Neuronal stem cell (in vitro differentiated cells): ENCODE data around the gene CUBN.
A peak's percentile ranks its signal among the peaks of the same experiment; 100 is the strongest.

Source experiments
- DNase-seq: peaks from one replicate; pipeline ENCODE4 v3.0.0-alpha.2; 2013; ENCODE audit warnings: low spot score
- H2AFZ ChIP-seq: one replicate; pipeline ENCODE4 v1.6.1; 2013; ENCODE audit warnings: mild to moderate bottlenecking, low read length, inconsistent platforms
- H2AK5ac ChIP-seq: 2 replicates; pipeline ENCODE4 v1.6.1; 2013; ENCODE audit warnings: low read depth, mild to moderate bottlenecking, inconsistent platforms, low read length, moderate library complexity, mixed read lengths
- H2BK120ac ChIP-seq: 2 replicates; pipeline ENCODE4 v1.6.1; 2013; ENCODE audit warnings: low read depth, mild to moderate bottlenecking, inconsistent platforms, low read length, moderate library complexity, mixed read lengths
- H2BK12ac ChIP-seq: one replicate; pipeline ENCODE4 v1.6.1; 2013; ENCODE audit warnings: low read length, inconsistent platforms
- H2BK15ac ChIP-seq: 2 replicates; pipeline ENCODE4 v1.6.1; 2013; ENCODE audit warnings: mild to moderate bottlenecking, low read length, inconsistent platforms, mixed read lengths
- H2BK5ac ChIP-seq: one replicate; pipeline ENCODE4 v1.6.1; 2013; ENCODE audit warnings: inconsistent platforms, mild to moderate bottlenecking, low read length, moderate library complexity
- H3K14ac ChIP-seq: one replicate; pipeline ENCODE4 v1.6.1; 2013; ENCODE audit warnings: low read length, inconsistent platforms
- H3K18ac ChIP-seq: 2 replicates; pipeline ENCODE4 v1.6.1; 2013; ENCODE audit warnings: low read length, inconsistent platforms
- H3K23ac ChIP-seq: 2 replicates; pipeline ENCODE4 v1.6.1; 2013; ENCODE audit warnings: low read depth, mild to moderate bottlenecking, mixed read lengths, low read length, inconsistent platforms; ENCODE audit not compliant: poor library complexity
- H3K27ac ChIP-seq: replicated peaks from 3 replicates; pipeline ENCODE4 v1.5.1; 2013; ENCODE audit warnings: low read length, inconsistent platforms
- H3K27me3 ChIP-seq, 3 experiments: 2 replicates each; pipeline ENCODE4 v1.6.1; 2013; ENCODE audit warnings: low read length in 3 of 3, mild to moderate bottlenecking in 2 of 3, inconsistent platforms in 1 of 3, low read depth in 1 of 3, mixed read lengths in 1 of 3, moderate library complexity in 1 of 3; ENCODE audit not compliant: control insufficient read depth in 3 of 3, insufficient read depth in 3 of 3
- H3K36me3 ChIP-seq, 2 donors: replicated peaks in 1 of 2; 2 replicates each; pipeline ENCODE4 v1.6.1; 2013; ENCODE audit warnings: low read length in 2 of 2; ENCODE audit not compliant: control insufficient read depth in 2 of 2, insufficient read depth in 2 of 2
- H3K4ac ChIP-seq: 2 replicates; pipeline ENCODE4 v1.6.1; 2013; ENCODE audit warnings: inconsistent platforms, mild to moderate bottlenecking, low read length, moderate library complexity
- H3K4me1 ChIP-seq, 2 donors: 1 replicate in 1 of 2; 2 replicates in 1 of 2; pipeline ENCODE4 v1.6.1; 2013; ENCODE audit warnings: low read length in 2 of 2, low read depth in 1 of 2; ENCODE audit not compliant: control insufficient read depth in 2 of 2, insufficient read depth in 1 of 2
- H3K4me2 ChIP-seq: one replicate; pipeline ENCODE4 v1.6.1; 2013; ENCODE audit warnings: mild to moderate bottlenecking, low read length, inconsistent platforms; ENCODE audit not compliant: insufficient read depth, poor library complexity, severe bottlenecking
- H3K4me3 ChIP-seq, 2 donors: 2 replicates each; pipeline ENCODE4 v1.5.1; 2013; ENCODE audit warnings: low read length in 2 of 2, mild to moderate bottlenecking in 2 of 2, inconsistent platforms in 1 of 2, moderate library complexity in 1 of 2
- H3K79me1 ChIP-seq: one replicate; pipeline ENCODE4 v1.6.1; 2013; ENCODE audit warnings: low read depth, mild to moderate bottlenecking, inconsistent platforms, low read length, moderate library complexity
- H3K9ac ChIP-seq: one replicate; pipeline ENCODE4 v1.6.1; 2013; ENCODE audit warnings: mild to moderate bottlenecking, low read depth, low read length, inconsistent platforms; ENCODE audit not compliant: poor library complexity
- H3K9me3 ChIP-seq, 2 donors: replicated peaks in 1 of 2; 2 replicates each; pipeline versions ENCODE3 to v1.6.1; 2013; ENCODE audit warnings: low read length in 2 of 2, mild to moderate bottlenecking in 2 of 2, inconsistent platforms in 1 of 2, low read depth in 1 of 2, mixed read lengths in 1 of 2, moderate library complexity in 1 of 2; ENCODE audit not compliant: control insufficient read depth in 2 of 2, insufficient read depth in 1 of 2
- H4K8ac ChIP-seq: one replicate; pipeline ENCODE4 v1.6.1; 2013; ENCODE audit warnings: low read depth, mild to moderate bottlenecking, inconsistent platforms, low read length, moderate library complexity
- H4K91ac ChIP-seq: one replicate; pipeline ENCODE4 v1.6.1; 2013; ENCODE audit warnings: low read length, low read depth, mild to moderate bottlenecking, inconsistent platforms; ENCODE audit not compliant: poor library complexity
- WGBS, 2 donors: extraction: QIAGEN DNeasy Blood & Tissue Kit; methylation state at CpG; one replicate each; pipeline ENCODE4 v1.1.7; 2013; ENCODE audit warnings: missing lambda C conversion rate in 2 of 2, mixed read lengths in 1 of 2; ENCODE audit not compliant: insufficient read length in 2 of 2, insufficient replicate concordance in 1 of 2; ENCODE audit errors: extremely low coverage in 2 of 2; 5-methylcytosine and 5-hydroxymethylcytosine counted together

CUBN gene

GRCh38 chr10:17169803-17170202, 40.2 kb upstream of the CUBN start:
- Histone ChIP-seq H2AK5ac (no peak overlapping the region), H2BK5ac (no peak overlapping the region), H3K79me1 (no peaks in the 10 kb centered on the region), H4K91ac (no peak overlapping the region), H3K27me3 (no peaks in the 10 kb centered on the region), H2AFZ (no peak overlapping the region), H2BK12ac (no peak overlapping the region), H3K9ac (no peak overlapping the region), H3K4me2 (no peak overlapping the region), H3K23ac (no peak overlapping the region), H3K4me3 (no peak overlapping the region), H2BK15ac (no peak overlapping the region), H3K4me1 (peaks cover 0 to 4% of the 10 kb centered on the region in 2 donors), H3K14ac (no peak overlapping the region), H4K8ac (no peak overlapping the region), H2BK120ac (no peak overlapping the region), H3K36me3 (peaks cover 0 to 14% of the 10 kb centered on the region in 2 donors), H3K18ac (no peak overlapping the region), H3K9me3 (no peaks in the 10 kb centered on the region), H3K27ac (no peak overlapping the region), H3K4ac (no peak overlapping the region)
- WGBS, 2 donors, result no CpG with 5 or more reads among the region's 4 CpGs
- no peak for DNase-seq

DNA sequence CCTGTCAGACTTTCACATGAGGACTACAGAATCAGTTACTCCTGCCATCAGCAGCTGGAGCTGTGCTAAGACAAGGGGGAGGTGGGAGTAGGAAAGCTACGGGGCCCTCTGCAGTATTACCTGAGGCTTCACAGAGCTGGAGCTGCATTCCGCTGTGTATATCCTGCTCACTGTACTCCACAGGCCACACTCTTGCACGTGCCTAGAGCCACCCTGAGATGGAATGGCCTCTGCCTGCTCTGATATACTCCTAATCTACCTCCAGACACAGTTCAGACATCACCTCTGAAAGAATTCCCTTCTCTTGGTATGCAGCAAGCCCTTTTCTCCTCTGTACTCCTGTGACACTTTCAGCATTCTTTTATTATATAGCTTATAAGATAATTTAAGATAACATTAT, 37.1 kb upstream of the CUBN start:
- Histone ChIP-seq H3K23ac (no peak overlapping the region), H3K4me3 (no peak overlapping the region), H4K8ac (peak overlapping the region; percentile 52), H3K9ac (no peak overlapping the region), H2AFZ (no peak overlapping the region), H4K91ac (no peak overlapping the region), H3K9me3 (no peaks in the 10 kb centered on the region), H3K27ac (no peak overlapping the region), H3K4ac (no peak overlapping the region), H3K4me2 (no peak overlapping the region), H2BK5ac (no peak overlapping the region), H2BK15ac (no peak overlapping the region), H2BK12ac (no peak overlapping the region), H2BK120ac (no peak overlapping the region), H3K36me3 (peaks cover 0 to 9% of the 10 kb centered on the region in 2 donors), H3K4me1 (peaks cover 0 to 4% of the 10 kb centered on the region in 2 donors), H3K18ac (no peak overlapping the region), H3K14ac (no peak overlapping the region), H3K27me3 (no peaks in the 10 kb centered on the region), H3K79me1 (no peaks in the 10 kb centered on the region), H2AK5ac (no peak overlapping the region)
- no peak for DNase-seq
- no CpG with 5 or more reads among the region's 3 CpGs for WGBS, 2 donors

DNA sequence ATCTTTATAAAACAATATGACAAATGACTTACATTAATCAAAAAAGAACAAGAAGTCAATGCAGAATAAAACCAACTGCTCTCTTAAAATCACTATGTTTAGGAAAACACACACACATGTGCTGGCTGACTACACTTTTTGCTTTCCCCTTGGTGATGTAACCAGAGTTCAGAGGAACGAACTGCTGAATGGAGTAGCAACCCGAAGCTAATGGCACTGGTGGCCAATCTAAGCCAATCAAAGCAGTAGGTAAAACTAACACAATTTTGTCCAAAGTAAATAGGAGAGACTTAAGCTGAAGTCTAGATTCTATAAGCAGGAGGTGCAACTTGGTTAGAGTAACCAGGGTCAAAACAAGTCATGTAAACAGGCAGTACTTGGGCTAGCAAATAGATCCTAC, 33.2 kb upstream of the CUBN start:
- DNase-seq, result no peak
- H3K23ac ChIP-seq, result no peak overlapping the region
- no CpG with 5 or more reads among the region's 2 CpGs for WGBS, 2 donors
- H3K4me2 ChIP-seq, result no peak overlapping the region
- H4K8ac ChIP-seq, result no peak overlapping the region
- no peak overlapping the region for H3K4ac ChIP-seq
- H2BK15ac ChIP-seq, result no peak overlapping the region
- H3K27me3 ChIP-seq, result no peaks in the 10 kb centered on the region
- no peaks in the 10 kb centered on the region for H3K4me1 ChIP-seq
- H2BK5ac ChIP-seq, result no peak overlapping the region
- H2BK120ac ChIP-seq, result no peak overlapping the region
- no peak overlapping the region for H3K4me3 ChIP-seq
- H3K14ac ChIP-seq, result no peak overlapping the region
- no peak overlapping the region for H2AFZ ChIP-seq
- peaks cover 0 to under 1% of the 10 kb centered on the region in 2 donors for H3K36me3 ChIP-seq
- no peak overlapping the region for H3K27ac ChIP-seq
- H2BK12ac ChIP-seq, result no peak overlapping the region
- no peak overlapping the region for H3K18ac ChIP-seq
- H3K79me1 ChIP-seq, result no peaks in the 10 kb centered on the region
- H3K9ac ChIP-seq, result no peak overlapping the region
- no peaks in the 10 kb centered on the region for H3K9me3 ChIP-seq
- no peak overlapping the region for H2AK5ac ChIP-seq
- no peak overlapping the region for H4K91ac ChIP-seq

DNA sequence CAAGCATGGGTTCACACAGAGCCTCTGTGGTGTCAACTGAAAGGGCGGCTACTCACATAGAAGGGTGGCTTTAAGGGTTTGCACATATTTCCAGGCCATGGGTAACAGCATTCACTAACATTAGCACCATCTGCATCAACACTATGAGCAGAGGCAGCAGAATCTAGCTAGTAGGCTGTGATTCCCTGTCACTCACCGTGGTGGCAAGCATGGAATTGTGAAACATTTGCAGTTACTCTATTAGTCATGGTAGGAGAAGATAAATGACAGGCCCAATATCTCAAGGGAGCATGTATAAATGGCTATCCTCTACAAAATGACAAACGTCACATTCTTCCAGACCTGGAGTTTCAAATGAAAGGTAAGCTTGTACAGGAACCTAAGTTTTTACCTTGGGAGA, 32.2 kb upstream of the CUBN start:
- no peak overlapping the region for H2BK15ac ChIP-seq
- H4K91ac ChIP-seq, result no peak overlapping the region
- H2BK120ac ChIP-seq, result no peak overlapping the region
- H3K27ac ChIP-seq, result no peak overlapping the region
- H2AFZ ChIP-seq, result no peak overlapping the region
- no peak overlapping the region for H3K9ac ChIP-seq
- H3K79me1 ChIP-seq, result no peaks in the 10 kb centered on the region
- no peak overlapping the region for H2BK12ac ChIP-seq
- H3K27me3 ChIP-seq, result no peaks in the 10 kb centered on the region
- no peak overlapping the region for H3K4ac ChIP-seq
- WGBS, 2 donors, result no CpG with 5 or more reads among the region's 3 CpGs
- DNase-seq, result no peak
- no peak overlapping the region for H3K4me3 ChIP-seq
- peaks cover 0 to 4% of the 10 kb centered on the region in 2 donors for H3K36me3 ChIP-seq
- no peaks in the 10 kb centered on the region for H3K9me3 ChIP-seq
- H3K4me1 ChIP-seq, result no peaks in the 10 kb centered on the region
- no peak overlapping the region for H4K8ac ChIP-seq
- H2BK5ac ChIP-seq, result no peak overlapping the region
- H3K18ac ChIP-seq, result no peak overlapping the region
- H2AK5ac ChIP-seq, result no peak overlapping the region
- no peak overlapping the region for H3K14ac ChIP-seq
- no peak overlapping the region for H3K23ac ChIP-seq
- H3K4me2 ChIP-seq, result no peak overlapping the region
